SK-N-SH (cell line): Measurements from ENCODE around the gene SGPL1. TPM values are rescaled to one million over a fixed set of nuclear protein-coding genes. Genes with fewer than 3 reads are reported as not detected.
"Not testable (repeated sequence)": the region's sequence is repeated elsewhere in the genome, so short reads cannot be mapped to it uniquely, and the experiment has no call there.

Source experiments
- CTCF ChIA-PET: fragments of 300-600, 350-600 bp; formaldehyde crosslinking; extraction: SDS; loops from one replicate; lab custom pipeline; 2021; lab: Yijun Ruan, JAX
- POLR2A ChIA-PET: fragments of 350-600 bp; sonication (Branson Sonifier 250); formaldehyde crosslinking; extraction: SDS; loops from one replicate; lab custom pipeline; 2020; ENCODE audit warnings: antibody characterized with exemption, inconsistent platforms; lab: Yijun Ruan, JAX
- DNase-seq: peaks from one replicate; pipeline ENCODE4 v3.0.0; 2012
- H2AFZ ChIP-seq: fragments of 200-600 bp; sonication (generic); 2 replicates; pipeline ENCODE4 v1.8.1; 2016; ENCODE audit warnings: antibody characterized with exemption, mild to moderate bottlenecking, low read depth
- H3F3A ChIP-seq: fragments of 200-600 bp; sonication (generic); replicated peaks from 2 replicates; pipeline ENCODE3; 2016; ENCODE audit warnings: antibody characterized with exemption, mild to moderate bottlenecking; ENCODE audit not compliant: insufficient read depth
- H3K27ac ChIP-seq, 2 experiments: fragments of 200-500 bp in 1 of 2; fragments of 200-600 bp in 1 of 2; sonication (Bioruptor generic) in 1 of 2; sonication (generic), shearing (Covaris generic) in 1 of 2; 2 replicates each; pipeline versions ENCODE4 v1.5.1 to v1.6.1; 2014 to 2016; ENCODE audit warnings: low read depth in 2 of 2, inconsistent platforms in 1 of 2, low read length in 1 of 2, mild to moderate bottlenecking in 1 of 2, mixed read lengths in 1 of 2
- H3K27me3 ChIP-seq: fragments of 200-600 bp; sonication (generic), shearing (Covaris generic); 2 replicates; pipeline ENCODE4 v1.6.1; 2016; ENCODE audit warnings: mixed run types; ENCODE audit not compliant: insufficient read depth
- H3K36me3 ChIP-seq, 2 experiments: fragments of 200-500 bp in 1 of 2; fragments of 200-600 bp in 1 of 2; sonication (Bioruptor generic) in 1 of 2; sonication (generic) in 1 of 2; replicated peaks in 1 of 2; 2 replicates each; pipeline versions ENCODE3 to v1.5.1; 2014 to 2016; ENCODE audit warnings: low read length in 1 of 2, mild to moderate bottlenecking in 1 of 2; ENCODE audit not compliant: insufficient read depth in 2 of 2, control insufficient read depth in 1 of 2
- H3K4me1 ChIP-seq, 2 experiments: fragments of 200-500 bp in 1 of 2; fragments of 200-600 bp in 1 of 2; sonication (Bioruptor generic) in 1 of 2; sonication (generic), shearing (Covaris generic) in 1 of 2; 2 replicates each; pipeline versions ENCODE4 v1.5.1 to v1.6.1; 2014 to 2016; ENCODE audit warnings: low read depth in 1 of 2, low read length in 1 of 2, mixed run types in 1 of 2; ENCODE audit not compliant: insufficient read depth in 2 of 2, control insufficient read depth in 1 of 2
- H3K4me2 ChIP-seq: fragments of 200-600 bp; sonication (generic), shearing (Covaris generic); 2 replicates; pipeline ENCODE4 v1.6.1; 2017; ENCODE audit warnings: mixed run types
- H3K4me3 ChIP-seq, 2 experiments: fragments of 200-500 bp in 1 of 2; fragments of 200-600 bp in 1 of 2; sonication (Bioruptor generic) in 1 of 2; sonication (generic), shearing (Covaris generic) in 1 of 2; 2 replicates each; pipeline versions ENCODE4 v1.5.1 to v1.8.1; 2014 to 2016; ENCODE audit warnings: low read depth in 2 of 2, inconsistent platforms in 1 of 2, low read length in 1 of 2, mild to moderate bottlenecking in 1 of 2, mixed read lengths in 1 of 2, moderate library complexity in 1 of 2
- H3K79me2 ChIP-seq: fragments of 200-600 bp; sonication (generic); 2 replicates; pipeline ENCODE4 v1.8.1; 2017; ENCODE audit warnings: mild to moderate bottlenecking; ENCODE audit not compliant: insufficient read depth
- H3K9ac ChIP-seq: fragments of 200-600 bp; sonication (generic); 2 replicates; pipeline ENCODE4 v1.6.1; 2017; ENCODE audit warnings: mixed run types
- H3K9me2 ChIP-seq: fragments of 200-600 bp; sonication (generic); 2 replicates; pipeline ENCODE4 v1.6.1; 2017; ENCODE audit warnings: mixed run types
- H3K9me3 ChIP-seq: fragments of 200-600 bp; sonication (generic); 2 replicates; pipeline ENCODE4 v1.6.1; 2017; ENCODE audit warnings: mixed run types, mild to moderate bottlenecking, moderate library complexity
- H4K20me1 ChIP-seq: fragments of 200-600 bp; sonication (generic); 2 replicates; pipeline ENCODE4 v1.6.1; 2017; ENCODE audit warnings: mild to moderate bottlenecking, mixed run types; ENCODE audit not compliant: insufficient read depth
- CTCF ChIP-seq: fragments of 200-600 bp; sonication (generic); IDR thresholded peaks from 2 replicates; pipeline ENCODE4 v1.6.1; 2017; ENCODE audit warnings: antibody characterized with exemption, mild to moderate bottlenecking, moderate library complexity
- ELF1 ChIP-seq: IDR thresholded peaks from 2 replicates; pipeline ENCODE4 v1.4.0; 2012
- EP300 ChIP-seq, 2 experiments: IDR thresholded peaks; 2 replicates each; pipeline versions ENCODE4 v1.4.0 to v1.6.1; 2012; ENCODE audit warnings: borderline replicate concordance in 1 of 2, low read depth in 1 of 2, low read length in 1 of 2
- EZH2phosphoT487 ChIP-seq: fragments of 200-600 bp; sonication (generic); IDR thresholded peaks from 2 replicates; pipeline ENCODE4 v1.6.1; 2017; ENCODE audit warnings: low read depth, mixed run types, mild to moderate bottlenecking, antibody characterized with exemption, moderate library complexity, borderline replicate concordance
- FOXJ3 ChIP-seq: sonication (generic); formaldehyde crosslinking; IDR thresholded peaks from 2 replicates; pipeline ENCODE4 v1.5.1; 2020; ENCODE audit warnings: mild to moderate bottlenecking, missing genetic modification reagents
- GABPA ChIP-seq: IDR thresholded peaks from 2 replicates; pipeline ENCODE4 v1.4.0; 2012; ENCODE audit warnings: low read depth, mild to moderate bottlenecking
- GATA2 ChIP-seq: sonication (generic); formaldehyde crosslinking; IDR thresholded peaks from 2 replicates; pipeline ENCODE4 v1.5.0; 2020; ENCODE audit warnings: mild to moderate bottlenecking, missing genetic modification reagents
- IRF3 ChIP-seq: fragments of 150-350 bp; IDR thresholded peaks from 2 replicates; pipeline ENCODE4 v1.6.1; 2016; ENCODE audit warnings: mild to moderate bottlenecking, low read depth, low read length
- MAX ChIP-seq: IDR thresholded peaks from 2 replicates; pipeline ENCODE4 v1.4.0; 2012; ENCODE audit warnings: low read depth
- MXI1 ChIP-seq: IDR thresholded peaks from 2 replicates; pipeline ENCODE4 v1.6.1; 2012; ENCODE audit warnings: mild to moderate bottlenecking, low read depth, low read length, improper control_type of control experiment
- NFIC ChIP-seq: IDR thresholded peaks from 2 replicates; pipeline ENCODE4 v1.4.0; 2012; ENCODE audit warnings: borderline replicate concordance
- NRF1 ChIP-seq: IDR thresholded peaks from 2 replicates; pipeline ENCODE4 v1.6.1; 2012; ENCODE audit warnings: low read depth, mild to moderate bottlenecking, low read length
- POLR2AphosphoS5 ChIP-seq: IDR thresholded peaks from 2 replicates; pipeline ENCODE4 v1.6.1; 2012; ENCODE audit warnings: low read depth, low read length
- RXRA ChIP-seq: IDR thresholded peaks from 2 replicates; pipeline ENCODE4 v1.4.0; 2012; ENCODE audit warnings: low read depth, mild to moderate bottlenecking, borderline replicate concordance
- SIN3A ChIP-seq: IDR thresholded peaks from 2 replicates; pipeline ENCODE4 v1.6.1; 2012; ENCODE audit warnings: low read depth, mild to moderate bottlenecking, low read length, moderate library complexity, borderline replicate concordance
- TEAD4 ChIP-seq: IDR thresholded peaks from 2 replicates; pipeline ENCODE4 v1.4.0; 2012; ENCODE audit warnings: mild to moderate bottlenecking, borderline replicate concordance; ENCODE audit not compliant: insufficient read depth
- YY1 ChIP-seq: IDR thresholded peaks from 2 replicates; pipeline ENCODE4 v1.4.0; 2012; ENCODE audit warnings: low read depth, mild to moderate bottlenecking
- WGBS: methylation state at CpG from one replicate; pipeline ENCODE4 v1.1.6; 2017; ENCODE audit warnings: low lambda C conversion rate; 5-methylcytosine and 5-hydroxymethylcytosine counted together
- polyA plus RNA-seq, 3 experiments: library from polyadenylated mRNA; depleted of rRNA; stranded (reverse); fragments of >200 nt; gene quantifications; 2 replicates each; pipeline ENCODE4 v1.2.3, GENCODE V29; 2012

SGPL1 gene
- polyA plus RNA-seq, 1 of the 3 experiments (the other 2 are of a cell fraction), result 11.8 TPM

GRCh38 chr10:70918851-70919530 lies 103.2 kb downstream of the SGPL1 start:
- no peaks in the 10 kb centered on the region for H3F3A ChIP-seq
- no peak overlapping the region for H3K4me2 ChIP-seq
- H3K79me2 ChIP-seq, result no peaks in the 10 kb centered on the region
- no peak overlapping the region for H3K4me3 ChIP-seq
- no peaks in the 10 kb centered on the region for H3K36me3 ChIP-seq
- H2AFZ ChIP-seq, result no peak overlapping the region
- H3K9me2 ChIP-seq, result no peaks in the 10 kb centered on the region
- H3K9me3 ChIP-seq, result no peaks in the 10 kb centered on the region
- POLR2A ChIA-PET, result interaction anchor here (0.5 to 1.1 kb wide), 2 partner anchors 293 to 699 kb away, joined by 3 read pairs; no protein-coding TSS in a partner anchor
- peaks cover 0 to 14% of the 10 kb centered on the region in 2 experiments; a peak in 1 of 4 replicates for H3K4me1 ChIP-seq
- TF ChIP-seq YY1, result no peak
- no peak for TF ChIP-seq MAX
- no peak for TF ChIP-seq NFIC
- no peak for TF ChIP-seq NRF1
- no peak for TF ChIP-seq ELF1
- no peak for TF ChIP-seq TEAD4
- H3K9ac ChIP-seq, result no peak overlapping the region
- peaks cover 38% of the 10 kb centered on the region for H3K27me3 ChIP-seq
- peak; percentile 85 for DNase-seq
- WGBS, result 47% methylated on average over 14 of the region's 22 CpGs
- CTCF ChIA-PET, result interaction anchor here (1.3 to 10.3 kb wide), 3 partner anchors 16 to 366 kb away, joined by 3 to 130 read pairs (median 6); no protein-coding TSS in a partner anchor
- no peak overlapping the region for H3K27ac ChIP-seq
- no peaks in the 10 kb centered on the region for H4K20me1 ChIP-seq

GRCh38 chr10:70919906-70920305 lies 104.2 kb downstream of the SGPL1 start:
- H3K36me3 ChIP-seq, H2AFZ ChIP-seq, H3K79me2 ChIP-seq, H4K20me1 ChIP-seq, H3K4me3 ChIP-seq, H3K9me2 ChIP-seq, H3K27ac ChIP-seq, H3K9ac ChIP-seq, H3K4me2 ChIP-seq, DNase-seq, H3K9me3 ChIP-seq, H3F3A ChIP-seq: not testable (repeated sequence)
- peaks cover 38% of the 10 kb centered on the region for H3K27me3 ChIP-seq
- 66% methylated on average over 10 of the region's 10 CpGs for WGBS
- POLR2A ChIA-PET, result interaction anchor here (1.1 kb wide), 1 partner anchor 292 kb away, joined by 3 read pairs; no protein-coding TSS in a partner anchor
- H3K4me1 ChIP-seq, result peaks cover 0 to 14% of the 10 kb centered on the region in 2 experiments; a peak in 1 of 4 replicates
- CTCF ChIA-PET, result interaction anchor here (1.3 to 10.3 kb wide), 3 partner anchors 17 to 365 kb away, joined by 3 to 130 read pairs (median 6); no protein-coding TSS in a partner anchor

GRCh38 chr10:70920519-70920918 lies 104.8 kb downstream of the SGPL1 start:
- Histone ChIP-seq H3K4me2 (no peak overlapping the region), H3K4me3 (no peak overlapping the region), H3K27ac (no peak overlapping the region), H3K79me2 (no peaks in the 10 kb centered on the region), H3F3A (no peaks in the 10 kb centered on the region), H2AFZ (no peak overlapping the region), H4K20me1 (no peaks in the 10 kb centered on the region), H3K9me2 (no peaks in the 10 kb centered on the region), H3K9ac (no peak overlapping the region), H3K4me1 (peaks cover 0 to 14% of the 10 kb centered on the region in 2 experiments; a peak in 1 of 4 replicates), H3K27me3 (peaks cover 33% of the 10 kb centered on the region), H3K36me3 (no peaks in the 10 kb centered on the region), H3K9me3 (no peaks in the 10 kb centered on the region)
- TF ChIP-seq GATA2 (CRISPR knock-in tag), result no peak
- no peak for TF ChIP-seq POLR2AphosphoS5
- TF ChIP-seq GABPA, result no peak
- TF ChIP-seq ELF1, result no peak
- TF ChIP-seq IRF3, result no peak
- TF ChIP-seq MXI1, result no peak
- no peak for TF ChIP-seq FOXJ3 (CRISPR knock-in tag)
- no peak for TF ChIP-seq SIN3A
- TF ChIP-seq EP300 (IDR thresholded peaks at IDR 0.05; ENCODE audit: borderline replicate concordance in 1 of 2, low read depth in 1 of 2, low read length in 1 of 2), result no peak
- TF ChIP-seq EZH2phosphoT487, result no peak
- TF ChIP-seq RXRA, result no peak
- TF ChIP-seq CTCF, result no peak
- TF ChIP-seq YY1, result no peak
- ChIA-PET CTCF (interaction anchor here (1.0 to 10.3 kb wide), 6 partner anchors 10 to 364 kb away, joined by 3 to 130 read pairs (median 3); no protein-coding TSS in a partner anchor), POLR2A (no interaction called here)
- DNase-seq, result no peak
- WGBS, result 59% methylated on average over 3 of the region's 4 CpGs
